ENCODE measurements around the gene ZNF672. TPM values are rescaled to one million over a fixed set of nuclear protein-coding genes. Genes with fewer than 3 reads are reported as not detected.

Gene ZNF672
- total and polyA plus RNA-seq, 2 of the 13 experiments (the other 11 are each of a cell fraction or from before 2014, with no cell fraction given): 17.2 to 22.9 TPM

GRCh38 chr1:248873409-248873992 is 35.5 kb downstream of the ZNF672 start (continued):
- TF ChIP-seq PITX1 (CRISPR knock-in tag; IDR thresholded peaks at IDR 0.05): peak; percentile 3; the same call in 1 of the 2 replicates
- TF ChIP-seq HES4 (CRISPR knock-in tag; IDR thresholded peaks at IDR 0.05; ENCODE audit: borderline replicate concordance): no peak
- no peak for TF ChIP-seq TP53 (CRISPR knock-in tag; conservative IDR thresholded peaks at IDR 0.05)
- TF ChIP-seq CTCF (CRISPR knock-in tag; IDR thresholded peaks at IDR 0.05): peak; percentile 26; the same call in 1 of the 2 replicates
- TF ChIP-seq XRCC5 (optimal IDR thresholded peaks at IDR 0.05; ENCODE audit: low read length): peak; percentile 11
- no peak for TF ChIP-seq NFE2 (CRISPR knock-in tag; IDR thresholded peaks at IDR 0.05)
- TF ChIP-seq ZNF510 (CRISPR knock-in tag; IDR thresholded peaks at IDR 0.05; ENCODE audit: low read depth): 0 out of 2 replicates have a peak, but pooled peaks have one; percentile 11
- peak in 1 of 2 experiments; percentile 57; a peak in 1 of 4 replicates for TF ChIP-seq REST (IDR thresholded peaks at IDR 0.05; ENCODE audit: borderline replicate concordance in 1 of 2, low read depth in 1 of 2, low read length in 2 of 2)
- no peak for TF ChIP-seq CREM (IDR thresholded peaks at IDR 0.05)
- no peak for TF ChIP-seq CREM (CRISPR knock-in tag; IDR thresholded peaks at IDR 0.05)
- no peak for TF ChIP-seq REXO4 (CRISPR knock-in tag; IDR thresholded peaks at IDR 0.05; ENCODE audit: borderline replicate concordance)
- TF ChIP-seq ZNF720 (CRISPR knock-in tag; IDR thresholded peaks at IDR 0.05): no peak
- TF ChIP-seq CBX2 (IDR thresholded peaks at IDR 0.05; ENCODE audit: low read depth, low read length): no peak
- TF ChIP-seq CBX2 (CRISPR knock-in tag; IDR thresholded peaks at IDR 0.05; ENCODE audit: low read depth): no peak
- TF ChIP-seq POLR2A (IDR thresholded peaks at IDR 0.05; ENCODE audit: insufficient read depth in 1 of 2, low read depth in 2 of 2, low read length in 2 of 2): peak; percentile 28 to 72; a peak in 3 of 4 replicates
- no peak; the same call in 1 of the 2 replicates for TF ChIP-seq ZNF292 (CRISPR knock-in tag; IDR thresholded peaks at IDR 0.05; ENCODE audit: borderline replicate concordance, low read depth)
- TF ChIP-seq ZNF512B (CRISPR knock-in tag; IDR thresholded peaks at IDR 0.05; ENCODE audit: borderline replicate concordance): no peak
- TF ChIP-seq PRMT3 (CRISPR knock-in tag; IDR thresholded peaks at IDR 0.05; ENCODE audit: borderline replicate concordance, low read depth): no peak
- TF ChIP-seq NFRKB (IDR thresholded peaks at IDR 0.05): no peak

Data from HepG2 (cell line).